ENCODE measurements around the gene PRUNE2.
"Not testable (repeated sequence)": the region's sequence is repeated elsewhere in the genome, so short reads cannot be mapped to it uniquely, and the experiment has no call there.

The PRUNE2 gene

DNA sequence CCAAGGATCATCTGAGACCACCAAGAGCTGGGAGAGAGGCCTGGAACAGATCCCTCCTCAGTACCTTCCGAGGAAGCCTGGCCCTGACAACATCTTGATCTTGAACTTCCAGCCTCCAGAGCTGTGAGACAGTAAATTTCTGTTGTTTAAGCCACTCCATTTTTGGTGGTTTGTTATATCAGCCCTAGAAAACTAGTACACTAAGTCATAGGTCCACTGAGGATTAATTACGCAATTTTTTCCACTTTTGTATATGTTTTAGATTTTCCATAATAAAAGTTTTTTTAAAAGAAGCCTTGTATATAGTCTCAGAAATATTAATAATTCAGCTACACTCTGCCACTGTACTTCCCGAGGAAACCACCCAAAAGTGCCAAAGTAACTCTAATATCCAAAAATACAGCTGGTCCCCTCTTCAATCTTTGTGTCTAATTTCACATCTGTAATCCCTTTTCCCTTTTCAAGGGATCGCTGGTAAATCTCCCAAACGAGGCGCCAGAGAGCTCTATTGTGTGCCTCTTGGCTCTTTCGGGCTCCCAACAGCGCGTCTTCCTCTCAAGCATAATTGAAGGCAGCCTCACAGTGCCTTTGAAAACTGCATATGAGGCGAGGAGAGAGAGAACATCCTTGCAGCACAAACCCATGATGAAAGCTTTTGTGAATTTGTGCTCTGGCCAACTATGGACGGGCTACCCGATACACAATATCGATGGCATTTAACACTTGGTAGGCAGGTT lies 32.7 kb downstream of the PRUNE2 start:
- DNase-seq (ENCODE audit: extremely low spot score, insufficient read length, low read depth) = no peak
- FAIRE-seq = no peak

DNA sequence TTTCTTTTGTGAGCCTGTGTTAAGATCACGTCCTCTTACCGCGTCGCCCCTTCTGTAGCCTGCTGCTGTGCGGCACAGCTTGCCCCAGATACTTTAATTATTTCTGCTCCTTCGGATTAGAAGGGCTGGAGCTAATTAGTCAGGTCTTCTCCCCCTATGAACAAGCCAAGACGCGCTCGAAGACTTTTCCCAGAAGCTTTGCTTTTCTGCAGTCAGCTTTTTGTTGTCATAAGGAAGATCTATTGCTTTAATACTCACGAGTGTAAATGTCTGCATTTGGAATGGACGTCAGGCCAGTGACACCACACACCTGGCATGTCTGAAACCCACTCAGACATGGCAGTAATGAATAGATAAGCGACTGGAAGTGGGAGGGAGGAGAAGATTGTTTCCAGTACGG lies 37.0 kb downstream of the PRUNE2 start:
- FAIRE-seq = no peak
- DNase-seq (ENCODE audit: extremely low spot score, insufficient read length, low read depth) = no peak

DNA sequence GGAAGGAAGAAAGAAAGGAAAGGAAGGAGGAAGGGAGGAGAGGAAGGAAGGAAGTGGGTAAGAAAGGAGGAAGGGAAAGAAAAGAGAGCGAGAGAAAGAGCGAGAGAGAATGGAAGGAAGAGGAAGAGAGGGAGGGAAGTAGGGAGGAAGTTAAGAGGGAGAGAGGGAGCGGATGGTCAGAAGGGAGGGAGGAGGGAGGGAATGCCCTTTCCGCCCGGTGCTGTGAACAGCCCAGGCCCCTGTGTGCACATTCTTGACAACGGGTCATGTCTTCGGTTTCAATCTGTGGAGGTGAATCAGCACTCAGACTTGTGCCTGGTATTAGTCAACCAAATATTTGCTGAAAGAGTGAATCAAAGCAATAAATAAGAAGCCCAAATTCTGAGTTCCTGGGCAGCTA lies 39.2 kb downstream of the PRUNE2 start:
- DNase-seq (ENCODE audit: extremely low spot score, insufficient read length, low read depth) (no peak), FAIRE-seq (no peak)

DNA sequence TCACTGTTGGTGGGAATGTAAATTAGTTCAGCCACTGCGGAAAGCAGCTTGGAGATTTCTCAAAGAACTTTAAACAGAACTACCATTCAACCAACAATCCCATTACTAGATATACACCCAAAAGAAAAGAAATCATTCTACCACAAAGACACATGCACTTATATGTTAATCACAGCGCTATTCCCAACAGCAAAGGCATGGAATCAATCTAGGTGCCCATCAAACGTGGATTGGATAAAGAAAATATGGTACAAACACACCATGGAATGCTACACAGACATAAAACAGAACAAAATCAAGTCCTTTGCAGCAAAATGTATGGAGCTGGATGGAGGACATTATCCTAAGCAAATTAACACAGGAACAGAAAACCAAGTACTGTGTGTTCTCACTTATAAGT lies 42.1 kb downstream of the PRUNE2 start:
- DNase-seq (ENCODE audit: extremely low spot score, insufficient read length, low read depth) = no peak
- no peak for FAIRE-seq

DNA sequence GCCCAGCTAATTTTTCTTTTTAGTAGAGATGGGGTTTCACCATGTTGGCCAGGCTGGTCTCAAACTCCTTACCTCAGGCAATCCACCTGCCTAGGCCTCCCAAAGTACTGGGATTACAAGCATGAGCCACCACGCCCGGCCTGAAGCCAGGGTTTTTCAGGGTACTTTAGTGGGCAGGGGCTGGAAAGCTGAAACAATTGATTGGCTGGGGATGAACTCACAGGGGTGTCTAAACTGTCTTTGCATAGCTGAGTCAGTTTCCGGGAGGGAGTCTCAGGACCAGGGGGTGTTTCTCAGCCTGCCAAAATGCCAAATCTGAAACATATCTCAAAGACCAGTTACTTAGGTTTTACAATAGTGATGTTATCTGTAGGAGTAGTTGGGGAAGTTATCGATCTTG lies 46.1 kb downstream of the PRUNE2 start:
- FAIRE-seq = no peak

DNA sequence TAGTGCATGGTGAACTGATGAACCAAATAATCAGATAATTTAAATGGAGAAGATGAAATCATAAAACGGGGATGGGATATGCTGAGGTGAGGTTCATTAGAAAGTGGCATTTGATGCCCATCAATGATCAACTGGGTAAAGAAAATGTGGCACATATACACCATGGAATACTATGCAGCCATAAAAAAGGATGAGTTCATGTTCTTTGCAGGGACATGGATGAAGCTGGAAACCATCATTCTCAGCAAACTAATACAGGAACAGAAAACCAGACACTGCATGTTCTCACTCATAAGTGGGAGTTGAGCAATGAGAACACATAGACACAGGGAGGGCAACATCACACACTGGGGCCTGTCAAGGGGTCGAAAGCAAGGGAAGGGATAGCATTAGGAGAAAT lies 47.7 kb downstream of the PRUNE2 start:
- FAIRE-seq; DNase-seq (ENCODE audit: extremely low spot score, insufficient read length, low read depth): not testable (repeated sequence)

More for the DNA sequence above, 46.1 kb downstream of the PRUNE2 start:
- no peak for DNase-seq (ENCODE audit: extremely low spot score, insufficient read length, low read depth)

DNA sequence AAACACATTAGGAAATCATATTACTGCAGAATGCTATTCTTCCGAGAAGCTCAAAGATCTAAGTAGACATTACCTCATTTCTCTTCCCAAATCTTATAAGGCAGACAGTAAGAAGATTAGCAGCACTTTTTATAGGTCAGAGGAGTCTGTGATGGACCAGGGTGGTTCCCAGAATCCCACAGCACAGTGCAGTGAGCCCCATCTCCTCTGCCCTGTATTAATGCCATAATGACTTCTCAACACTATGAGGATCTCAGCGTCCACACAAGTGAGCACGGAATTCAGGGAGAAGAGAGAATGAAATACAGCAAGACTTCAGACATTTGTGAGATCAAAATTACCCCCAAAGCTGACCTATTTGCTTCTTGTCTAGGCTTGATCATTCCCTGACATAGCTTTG lies 49.9 kb downstream of the PRUNE2 start:
- FAIRE-seq (no peak), DNase-seq (ENCODE audit: extremely low spot score, insufficient read length, low read depth) (no peak)

DNA sequence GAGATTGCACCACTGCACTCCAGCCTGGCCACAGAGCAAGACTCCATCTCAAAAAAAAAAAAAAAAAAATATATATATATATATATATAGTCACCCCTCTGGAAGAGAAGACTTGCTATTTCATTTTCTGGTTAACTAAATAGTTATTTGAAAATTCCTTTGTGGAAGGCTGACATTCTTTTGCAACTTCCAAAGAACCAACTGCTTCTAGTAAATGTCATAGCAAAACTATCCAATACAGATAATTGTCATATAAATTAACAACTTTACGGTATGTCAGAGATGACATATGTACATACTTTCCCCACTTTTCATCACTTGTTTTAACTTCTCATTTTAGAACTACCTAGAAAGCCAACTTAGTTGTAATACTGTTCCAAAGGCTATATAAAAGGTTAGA lies 50.9 kb downstream of the PRUNE2 start:
- FAIRE-seq = no peak
- no peak for DNase-seq (ENCODE audit: extremely low spot score, insufficient read length, low read depth)

DNA sequence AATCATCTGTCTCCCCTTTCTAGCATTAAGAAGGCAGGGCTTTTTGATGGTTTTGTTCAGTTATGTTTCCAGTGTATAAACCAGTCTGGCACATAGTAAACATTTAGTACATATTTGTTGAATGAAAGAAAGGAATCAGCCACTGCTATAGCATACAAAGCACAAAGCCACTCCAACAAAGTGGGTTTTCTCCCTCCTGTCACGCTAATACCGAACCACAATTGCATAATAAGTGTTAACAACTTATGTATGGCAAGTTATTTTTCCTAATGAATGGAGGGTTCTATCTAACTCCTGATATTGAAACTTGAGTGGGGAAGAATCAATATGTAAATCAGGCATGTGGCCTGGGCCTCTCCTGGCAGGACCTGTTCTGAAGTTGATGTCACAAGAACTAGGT lies 53.9 kb downstream of the PRUNE2 start:
- DNase-seq (ENCODE audit: extremely low spot score, insufficient read length, low read depth) (no peak), FAIRE-seq (no peak)

DNA sequence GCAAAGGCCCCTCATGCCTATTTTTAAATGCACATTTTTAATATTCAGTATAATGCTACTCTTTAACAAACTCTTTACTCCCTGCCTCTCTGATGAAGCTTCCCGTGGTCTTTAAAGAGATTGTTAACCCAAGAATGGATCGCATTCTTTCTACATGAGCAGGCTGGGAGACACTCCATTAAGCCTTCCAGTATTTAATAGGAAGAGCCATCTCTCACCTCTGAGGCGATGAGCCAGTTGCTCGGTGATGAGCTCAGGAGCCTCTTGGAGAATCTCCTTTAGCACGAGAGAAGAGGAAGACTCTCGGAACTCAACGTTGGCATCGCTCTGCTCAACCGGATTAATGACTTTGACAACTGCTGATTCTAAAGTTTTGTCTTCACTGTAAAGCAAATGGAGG lies 59.6 kb downstream of the PRUNE2 start:
- DNase-seq (ENCODE audit: extremely low spot score, insufficient read length, low read depth) (no peak), FAIRE-seq (no peak)

DNA sequence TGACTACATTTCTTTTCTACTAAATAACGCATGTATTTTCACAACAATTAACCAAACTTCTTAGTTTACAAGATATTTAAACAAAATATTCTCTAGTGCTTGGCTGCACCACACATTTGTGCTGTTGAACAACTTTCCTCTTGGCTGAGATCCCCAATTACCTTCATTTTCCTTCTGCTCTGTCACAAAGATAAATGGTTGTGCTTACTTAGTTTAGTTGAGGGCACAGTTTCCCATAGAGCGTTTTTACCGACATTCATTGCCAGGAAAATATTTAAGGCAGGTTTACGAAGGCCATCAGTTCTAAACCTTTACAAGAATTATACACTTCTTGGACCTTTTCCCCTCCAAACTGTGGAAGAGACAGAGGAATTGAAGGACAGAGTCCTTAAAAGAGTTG lies 60.7 kb downstream of the PRUNE2 start:
- no peak for FAIRE-seq
- no peak for DNase-seq (ENCODE audit: extremely low spot score, insufficient read length, low read depth)

DNA sequence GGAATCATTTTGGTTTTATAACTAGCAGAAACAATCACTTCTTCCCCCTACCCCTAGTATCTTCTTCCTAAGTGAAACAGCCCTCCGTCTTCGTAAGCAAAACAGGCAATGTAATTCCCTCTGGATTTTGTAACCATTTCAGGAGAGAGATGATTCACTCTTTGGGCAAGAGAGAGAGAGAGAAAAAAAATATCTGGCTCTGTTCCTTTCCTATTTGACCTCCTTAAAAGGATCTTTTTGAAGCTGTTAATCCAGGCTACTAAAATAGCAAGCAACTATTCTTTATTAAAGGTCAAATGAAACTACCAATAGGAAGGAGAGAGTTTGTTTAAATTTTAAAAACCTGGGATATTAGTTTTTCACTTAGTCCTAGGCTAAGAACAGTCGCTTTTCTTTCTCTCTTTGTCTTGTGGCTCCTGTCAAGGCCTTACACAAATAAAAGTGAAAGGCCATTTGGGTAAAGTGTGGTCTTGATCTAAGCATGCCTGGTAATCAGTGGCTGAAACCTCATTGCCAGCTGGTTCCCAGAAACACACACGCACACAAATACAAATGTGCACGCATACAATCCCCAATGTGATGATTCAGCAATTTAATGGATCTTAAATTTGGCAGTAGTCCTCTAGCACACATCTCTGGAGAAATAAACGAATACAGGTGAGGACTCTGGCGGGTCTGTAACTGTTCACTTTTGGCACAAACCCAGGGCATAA lies 70.2 kb downstream of the PRUNE2 start:
- FAIRE-seq = no peak

DNA sequence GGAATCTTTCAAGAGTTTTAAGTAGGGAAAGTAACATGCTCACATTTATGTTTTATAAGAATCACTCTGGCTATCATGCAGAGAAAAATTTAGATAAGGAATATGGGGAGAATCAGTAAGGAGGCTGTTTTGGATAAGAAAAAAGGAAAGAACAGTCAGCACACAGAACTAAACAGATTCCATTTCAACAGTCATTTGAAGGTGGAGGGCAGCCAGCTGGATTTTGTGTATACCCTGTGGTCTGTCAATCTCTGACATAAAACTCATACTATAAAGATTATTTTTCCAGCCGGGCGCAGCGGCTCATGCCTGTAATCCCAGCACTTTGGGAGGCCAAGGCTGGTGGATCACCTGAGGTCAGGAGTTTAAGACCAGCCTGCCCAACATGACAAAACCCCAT lies 77.5 kb downstream of the PRUNE2 start:
- no peak for DNase-seq (ENCODE audit: extremely low spot score, insufficient read length, low read depth)
- FAIRE-seq = no peak

More for the DNA sequence above, 70.2 kb downstream of the PRUNE2 start:
- no peak for DNase-seq (ENCODE audit: extremely low spot score, insufficient read length, low read depth)

DNA sequence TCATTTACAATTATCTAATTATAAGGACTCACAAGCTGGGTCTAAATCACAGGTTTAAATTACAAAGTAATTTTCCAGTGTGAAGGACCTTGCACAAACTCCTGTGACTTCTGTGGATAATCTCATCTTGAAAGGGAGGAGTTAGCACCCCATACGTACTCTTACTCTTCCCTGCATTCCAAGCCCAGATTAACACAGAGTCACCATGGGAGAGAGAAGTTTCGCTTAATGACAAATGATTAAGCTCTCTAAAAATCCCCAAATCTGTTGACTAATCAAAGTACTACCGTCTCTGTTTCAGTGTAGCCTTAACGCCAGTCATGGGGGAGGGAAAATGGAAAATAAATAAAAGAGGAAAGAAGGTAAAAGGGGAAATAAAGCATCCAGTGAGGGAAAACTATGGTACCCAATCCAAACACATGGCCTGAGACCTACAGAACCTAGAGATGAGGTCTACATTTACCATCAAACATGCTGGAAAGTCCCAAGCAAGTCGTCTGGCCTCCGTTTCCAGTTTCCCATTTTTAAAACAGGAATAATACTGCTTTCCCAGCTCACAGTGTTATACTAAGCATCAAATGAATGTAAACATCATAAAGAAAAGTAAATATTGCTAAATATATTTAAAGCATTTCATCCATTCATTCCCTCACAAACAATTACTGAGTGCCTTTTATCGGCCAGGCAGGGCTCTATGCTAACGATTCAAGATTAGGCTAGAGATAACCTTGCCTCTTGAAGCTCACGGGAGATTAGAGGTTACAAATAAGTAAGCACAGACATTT lies 78.4 kb downstream of the PRUNE2 start:
- no peak for DNase-seq (ENCODE audit: extremely low spot score, insufficient read length, low read depth)
- no peak for FAIRE-seq

DNA sequence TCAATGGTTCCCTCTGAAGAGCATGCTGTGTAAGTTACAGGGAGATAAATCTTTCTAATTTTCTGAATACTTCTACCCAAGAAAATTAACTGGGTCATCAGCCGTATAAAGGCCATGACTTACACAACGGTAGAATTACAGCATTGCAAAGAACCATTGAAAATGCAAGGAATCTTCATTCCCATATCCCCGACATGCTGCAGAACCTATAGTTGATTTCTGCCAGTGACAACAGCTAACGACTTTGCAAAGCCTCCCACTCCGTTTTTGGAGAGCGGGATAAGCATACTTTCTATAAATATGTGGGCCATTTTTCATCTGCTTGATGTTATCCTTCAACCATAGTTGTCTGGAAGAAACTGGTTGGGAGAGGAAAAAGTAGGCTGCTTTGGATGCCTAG lies 85.5 kb downstream of the PRUNE2 start:
- no peak for FAIRE-seq
- no peak for DNase-seq (ENCODE audit: extremely low spot score, insufficient read length, low read depth)

DNA sequence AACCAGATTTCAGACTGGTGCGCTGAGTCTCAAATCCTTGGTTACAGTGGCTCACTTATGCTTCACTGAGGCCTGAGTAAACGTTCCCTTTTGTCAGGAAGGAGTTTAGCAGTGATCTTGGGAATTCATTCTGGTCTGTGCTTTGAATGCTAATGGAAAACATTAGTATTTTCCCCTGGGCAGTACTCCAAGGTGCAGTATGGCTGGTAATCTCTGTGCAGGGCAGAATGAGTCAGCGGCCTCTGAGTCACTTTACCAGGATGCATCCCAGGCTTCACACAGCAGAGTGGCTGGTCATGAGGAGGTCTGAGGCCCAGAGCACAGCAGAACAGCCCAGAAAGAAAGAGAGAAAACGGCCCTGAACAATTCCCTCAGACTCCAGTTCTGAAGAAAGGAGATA lies 87.6 kb downstream of the PRUNE2 start:
- FAIRE-seq (no peak), DNase-seq (ENCODE audit: extremely low spot score, insufficient read length, low read depth) (no peak)

DNA sequence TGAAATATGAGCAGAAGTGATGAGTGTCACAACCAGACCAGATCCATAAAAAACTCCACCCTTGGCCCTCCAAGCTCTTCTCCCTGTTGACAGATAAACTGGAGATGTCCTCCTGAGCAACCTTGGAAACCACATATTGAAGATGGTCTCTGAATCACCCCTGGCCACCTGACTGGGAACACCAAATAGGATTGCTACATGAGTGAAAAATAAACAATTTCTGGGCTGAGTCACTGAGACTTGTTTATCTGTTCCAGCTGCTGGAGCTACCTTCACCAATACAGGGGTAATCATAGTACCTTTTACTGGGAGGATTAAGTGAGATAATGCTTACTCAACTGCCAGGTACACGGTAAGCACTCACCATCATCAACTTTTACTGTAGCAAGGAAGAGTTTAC lies 88.4 kb downstream of the PRUNE2 start:
- FAIRE-seq = no peak

DNA sequence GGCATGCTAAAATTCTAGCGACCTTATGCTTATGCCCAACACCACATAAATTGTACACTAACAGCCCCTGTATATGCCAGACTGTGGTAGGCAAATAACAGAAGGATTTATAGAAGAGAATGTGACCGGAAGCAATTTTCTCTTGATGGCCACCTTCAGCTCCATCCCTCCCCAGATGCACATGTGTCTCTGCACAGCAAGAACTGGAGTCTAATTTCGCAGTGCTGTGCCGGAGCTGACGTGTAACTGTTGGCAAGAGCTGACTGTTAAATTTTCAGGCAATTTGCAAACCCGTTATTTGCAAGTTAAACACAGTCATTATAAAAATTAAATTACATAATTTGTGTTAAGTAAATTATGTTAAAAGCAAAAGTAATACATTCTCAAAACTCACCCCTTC lies 93.3 kb downstream of the PRUNE2 start:
- FAIRE-seq (no peak), DNase-seq (ENCODE audit: extremely low spot score, insufficient read length, low read depth) (no peak)

More for the DNA sequence above, 88.4 kb downstream of the PRUNE2 start:
- no peak for DNase-seq (ENCODE audit: extremely low spot score, insufficient read length, low read depth)

DNA sequence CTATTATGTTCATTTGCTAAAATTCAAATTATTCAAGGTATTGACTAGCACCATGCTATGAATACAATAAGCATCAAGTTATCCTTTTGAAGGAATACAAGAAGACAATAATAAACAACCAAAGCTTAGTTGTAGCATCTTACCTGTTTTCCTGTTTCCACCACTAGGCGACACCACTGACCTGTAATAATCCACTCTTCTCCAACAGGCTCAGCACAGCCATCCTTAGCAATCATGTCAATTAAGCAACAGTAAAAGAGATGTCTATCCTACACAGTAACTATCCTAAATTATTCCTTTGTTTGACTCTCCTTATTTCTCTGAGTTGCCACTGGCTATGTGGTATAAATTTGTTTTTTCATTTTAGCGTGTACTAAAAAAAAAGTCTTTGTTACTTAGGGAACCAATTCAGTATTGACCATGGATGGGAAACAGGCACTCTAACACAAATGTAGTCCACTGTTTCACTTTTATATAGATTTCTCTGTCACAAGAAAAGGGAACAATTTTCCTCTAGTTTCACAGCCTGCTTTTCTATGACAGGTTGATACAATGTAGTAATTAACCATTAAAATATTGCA lies 95.4 kb downstream of the PRUNE2 start:
- FAIRE-seq = peak; percentile 70
- no peak for DNase-seq (ENCODE audit: extremely low spot score, insufficient read length, low read depth)

DNA sequence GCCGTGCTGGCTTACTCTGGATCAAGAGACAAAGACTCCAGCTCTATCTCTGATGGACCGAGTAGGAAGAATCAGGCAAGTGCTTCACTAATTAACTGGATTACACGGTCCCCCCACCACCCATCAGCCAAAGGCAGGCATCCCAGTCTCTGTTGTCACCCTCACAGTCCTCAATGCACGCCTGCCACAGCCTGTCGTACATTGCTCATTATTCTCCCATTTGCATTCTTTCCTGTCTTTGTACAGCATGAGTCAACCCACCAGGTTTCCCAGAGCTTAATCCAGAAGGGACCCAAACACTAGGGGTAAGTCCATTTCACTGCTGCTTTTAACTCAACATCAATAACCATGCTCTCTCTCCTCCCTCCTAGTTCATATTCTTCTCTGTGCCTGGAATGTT lies 97.3 kb downstream of the PRUNE2 start:
- no peak for FAIRE-seq
- DNase-seq (ENCODE audit: extremely low spot score, insufficient read length, low read depth) = no peak

DNA sequence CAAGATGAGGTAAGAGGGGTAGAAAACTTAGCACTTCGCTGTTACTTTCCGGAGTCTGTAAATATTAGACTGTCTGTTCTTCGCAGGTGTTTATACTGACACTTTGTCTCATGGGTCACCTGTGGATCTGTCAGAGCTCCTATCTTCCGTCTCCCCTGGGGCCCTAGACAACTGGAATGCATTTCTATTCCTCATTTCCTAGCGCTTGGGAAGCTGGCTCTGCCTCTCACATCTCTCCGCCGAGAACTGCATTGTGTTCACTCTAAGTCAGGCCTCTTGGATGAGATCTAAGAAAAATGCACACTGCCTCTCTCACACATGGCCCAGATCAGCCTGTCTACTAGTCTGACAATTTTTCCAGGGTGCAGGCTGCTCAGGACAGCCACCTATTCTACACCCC lies 102.2 kb downstream of the PRUNE2 start:
- FAIRE-seq = no peak
- no peak for DNase-seq (ENCODE audit: extremely low spot score, insufficient read length, low read depth)
